A673 (cell line): ENCODE results near the gene HPF1. TPM values are rescaled to one million over a fixed set of nuclear protein-coding genes. Genes with fewer than 3 reads are reported as not detected.

ENCODE experiments used
- BruUV-seq: library from RNA; stranded (reverse); fragments of 400-500 nt; replicated peaks from 2 replicates; lab custom pipeline; 2021; lab: Mats Ljungman, UMichigan
- CTCF ChIA-PET: fragments of 300-600 bp; sonication (Branson Sonifier 250); formaldehyde crosslinking; loops from one replicate; lab custom pipeline; 2022; ENCODE audit warnings: antibody characterized with exemption; lab: Charles Lee
- POLR2A ChIA-PET: fragments of 300-600 bp; sonication (Branson Sonifier 250); formaldehyde crosslinking; loops from one replicate; lab custom pipeline; 2022; ENCODE audit warnings: antibody characterized with exemption; ENCODE audit not compliant: low non-redundant PET; lab: Charles Lee
- DNase-seq: peaks from one replicate; pipeline ENCODE4 v3.0.0-alpha.2; 2015; ENCODE audit warnings: low spot score
- H3K27ac ChIP-seq: fragments of 200-600 bp; sonication (generic); 2 replicates; pipeline ENCODE4 v1.5.1; 2016; ENCODE audit warnings: mixed run types, low read depth, mild to moderate bottlenecking, mixed read lengths, antibody characterized with exemption, low read length; ENCODE audit not compliant: poor library complexity, severe bottlenecking
- H3K27me3 ChIP-seq: fragments of 200-600 bp; sonication (generic); replicated peaks from 2 replicates; pipeline ENCODE4 v1.6.1; 2017; ENCODE audit warnings: mixed run types, low read depth, mild to moderate bottlenecking, mixed read lengths, antibody characterized with exemption, low read length; ENCODE audit not compliant: insufficient read depth, poor library complexity
- H3K36me3 ChIP-seq: fragments of 200-600 bp; sonication (generic); 2 replicates; pipeline ENCODE4 v1.6.1; 2016; ENCODE audit warnings: mixed run types, mild to moderate bottlenecking, mixed read lengths, antibody characterized with exemption, low read length; ENCODE audit not compliant: insufficient read depth, poor library complexity, severe bottlenecking
- H3K4me1 ChIP-seq: fragments of 200-600 bp; sonication (generic); 2 replicates; pipeline ENCODE4 v1.6.1; 2017; ENCODE audit warnings: mixed run types, mild to moderate bottlenecking, mixed read lengths, antibody characterized with exemption, low read length; ENCODE audit not compliant: insufficient read depth, poor library complexity, severe bottlenecking
- H3K4me3 ChIP-seq: fragments of 200-600 bp; sonication (generic); 2 replicates; pipeline ENCODE4 v1.5.1; 2016; ENCODE audit warnings: low read depth, mixed run types, mild to moderate bottlenecking, mixed read lengths, low read length; ENCODE audit not compliant: poor library complexity, severe bottlenecking
- H3K9me3 ChIP-seq: fragments of 200-600 bp; sonication (generic); 2 replicates; pipeline ENCODE4 v1.6.1; 2016; ENCODE audit warnings: mixed run types, low read depth, mild to moderate bottlenecking, mixed read lengths, antibody characterized with exemption, low read length; ENCODE audit not compliant: poor library complexity, severe bottlenecking
- EZH2 ChIP-seq: fragments of 200-600 bp; sonication (generic); IDR thresholded peaks from 2 replicates; pipeline ENCODE4 v1.6.1; 2017; ENCODE audit warnings: borderline replicate concordance, low read depth, mild to moderate bottlenecking, mixed read lengths, antibody characterized with exemption, low read length; ENCODE audit not compliant: poor library complexity, severe bottlenecking
- intact Hi-C: fragments of 100-400 bp; cut with micrococcal nuclease; formaldehyde crosslinking; loops from one replicate; pipeline ENCODE4 v1.10.0; 2022; ENCODE audit not compliant: unreplicated experiment
- total RNA-seq: library from RNA; stranded (reverse); gene quantifications from 2 replicates; pipeline ENCODE4 v1.2.3, GENCODE V29; 2021
- TF ChIP-seq, protein P1 (sequence below): fragments of 300-800, 200-600 bp; sonication (generic); conservative IDR thresholded peaks from 2 replicates; pipeline ENCODE4 v1.5.1; 2017; ENCODE audit warnings: low read depth, mild to moderate bottlenecking, antibody characterized with exemption, low read length, moderate library complexity, mixed read lengths

Gene HPF1
- total RNA-seq, 1 experiment from 2014 or later, result 54.4 TPM

DNA sequence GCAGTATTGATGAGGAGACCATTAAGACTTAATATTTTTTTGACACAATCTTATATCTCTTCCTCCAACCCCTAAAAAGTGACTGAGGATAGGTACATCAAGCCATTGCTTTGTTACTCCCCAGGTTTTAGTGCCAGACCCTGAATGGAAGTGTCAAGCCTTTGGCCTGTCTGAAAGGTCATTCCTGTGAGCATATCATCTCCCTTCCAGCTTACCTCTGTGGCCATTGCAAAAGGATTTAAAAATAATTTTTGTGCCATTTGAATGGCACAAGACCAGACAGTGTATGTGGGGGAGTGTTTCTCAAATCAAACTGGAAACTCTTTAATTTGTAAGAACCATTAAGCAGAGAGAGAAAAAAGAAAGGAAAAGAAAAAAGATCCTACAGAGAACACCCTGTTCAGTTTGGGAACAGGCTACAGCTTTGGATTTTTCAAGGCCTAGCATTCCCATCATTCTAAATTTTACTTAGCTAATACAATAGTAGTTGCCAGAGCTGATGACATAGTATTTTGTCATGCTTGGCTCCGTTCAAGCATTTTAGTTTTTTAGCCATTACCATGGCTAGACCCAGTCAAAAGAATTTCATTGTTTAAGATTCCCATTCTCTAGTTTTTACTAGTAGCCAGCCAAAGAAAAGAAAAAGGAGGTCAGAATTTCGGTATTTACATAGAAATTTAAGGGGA is 49.6 kb downstream of the HPF1 start:
- H3K36me3 ChIP-seq, result peaks cover 14% of the 10 kb centered on the region
- no peak overlapping the region for H3K4me3 ChIP-seq
- intact Hi-C loops, result no loop called here
- ChIA-PET POLR2A (no interaction called here), CTCF (no interaction called here)
- BruUV-seq, result no TSS peak
- no peaks in the 10 kb centered on the region for H3K27me3 ChIP-seq
- no peak for DNase-seq
- H3K27ac ChIP-seq, result no peak overlapping the region
- TF ChIP-seq EZH2, result no peak
- TF ChIP-seq, protein P1, sequence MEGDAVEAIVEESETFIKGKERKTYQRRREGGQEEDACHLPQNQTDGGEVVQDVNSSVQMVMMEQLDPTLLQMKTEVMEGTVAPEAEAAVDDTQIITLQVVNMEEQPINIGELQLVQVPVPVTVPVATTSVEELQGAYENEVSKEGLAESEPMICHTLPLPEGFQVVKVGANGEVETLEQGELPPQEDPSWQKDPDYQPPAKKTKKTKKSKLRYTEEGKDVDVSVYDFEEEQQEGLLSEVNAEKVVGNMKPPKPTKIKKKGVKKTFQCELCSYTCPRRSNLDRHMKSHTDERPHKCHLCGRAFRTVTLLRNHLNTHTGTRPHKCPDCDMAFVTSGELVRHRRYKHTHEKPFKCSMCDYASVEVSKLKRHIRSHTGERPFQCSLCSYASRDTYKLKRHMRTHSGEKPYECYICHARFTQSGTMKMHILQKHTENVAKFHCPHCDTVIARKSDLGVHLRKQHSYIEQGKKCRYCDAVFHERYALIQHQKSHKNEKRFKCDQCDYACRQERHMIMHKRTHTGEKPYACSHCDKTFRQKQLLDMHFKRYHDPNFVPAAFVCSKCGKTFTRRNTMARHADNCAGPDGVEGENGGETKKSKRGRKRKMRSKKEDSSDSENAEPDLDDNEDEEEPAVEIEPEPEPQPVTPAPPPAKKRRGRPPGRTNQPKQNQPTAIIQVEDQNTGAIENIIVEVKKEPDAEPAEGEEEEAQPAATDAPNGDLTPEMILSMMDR, result no peak
- H3K4me1 ChIP-seq, result peaks cover 4% of the 10 kb centered on the region
- no peaks in the 10 kb centered on the region for H3K9me3 ChIP-seq

DNA sequence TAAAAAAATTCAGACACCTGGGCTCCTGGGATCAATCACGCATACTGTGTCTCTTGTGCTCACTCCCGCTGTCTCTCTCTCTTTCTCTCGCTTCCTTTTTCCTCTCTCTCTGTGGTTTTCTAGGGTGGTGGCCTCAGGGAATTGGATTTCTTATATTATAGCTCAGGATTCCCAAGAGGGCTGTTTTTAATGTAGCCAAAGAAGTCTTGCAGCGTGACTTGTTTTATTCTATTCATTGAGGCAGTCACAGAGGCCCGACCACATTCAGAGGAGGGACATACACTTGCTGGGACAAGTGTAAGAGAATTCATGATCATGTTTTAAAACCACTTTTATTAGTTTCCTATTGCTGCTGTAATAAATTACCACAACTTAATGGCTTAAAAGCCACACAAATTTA is 59.4 kb downstream of the HPF1 start:
- Histone ChIP-seq H3K4me1 (no peaks in the 10 kb centered on the region), H3K36me3 (peaks cover 25% of the 10 kb centered on the region), H3K9me3 (peaks cover 10% of the 10 kb centered on the region), H3K4me3 (no peak overlapping the region), H3K27me3 (no peaks in the 10 kb centered on the region), H3K27ac (no peak overlapping the region)
- ChIA-PET POLR2A (no interaction called here), CTCF (no interaction called here)
- no TSS peak for BruUV-seq
- DNase-seq, result peak; percentile 62
- TF ChIP-seq, protein P1, result no peak
- no peak for TF ChIP-seq EZH2
- intact Hi-C loops, result no loop called here

DNA sequence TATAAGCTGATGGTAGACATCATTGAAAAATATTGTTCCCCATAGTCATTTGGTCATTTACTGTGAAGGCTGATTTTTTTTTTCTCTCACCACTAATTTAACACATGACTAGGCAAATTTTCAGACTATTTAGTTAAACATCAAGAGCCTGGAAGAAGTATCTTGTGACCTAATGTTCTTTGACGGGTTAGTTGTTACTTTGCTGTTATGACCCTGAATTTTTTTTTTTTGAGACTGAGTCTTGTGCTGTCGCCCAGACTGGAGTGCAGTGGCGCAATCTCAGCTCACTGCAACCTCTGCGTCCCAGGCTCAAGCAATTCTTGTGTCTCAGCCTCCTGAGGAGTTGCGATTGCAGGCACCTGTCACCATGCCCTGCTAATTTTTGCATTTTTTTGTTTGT is 67.0 kb downstream of the HPF1 start:
- TF ChIP-seq EZH2, result no peak
- TF ChIP-seq, protein P1, result no peak
- intact Hi-C loops, result no loop called here
- DNase-seq, result no peak
- BruUV-seq, result no TSS peak
- CTCF ChIA-PET, result no interaction called here
- H3K9me3 ChIP-seq, result no peaks in the 10 kb centered on the region
- H3K27ac ChIP-seq, result no peak overlapping the region
- POLR2A ChIA-PET, result no interaction called here
- H3K4me3 ChIP-seq, result no peak overlapping the region
- no peaks in the 10 kb centered on the region for H3K27me3 ChIP-seq
- H3K36me3 ChIP-seq, result peaks cover 17% of the 10 kb centered on the region
- peaks cover 14% of the 10 kb centered on the region for H3K4me1 ChIP-seq
